SK-N-SH treated with all-trans-retinoic acid at 6 μM for 48 hours (cell line): ENCODE data around the gene RB1.

Experiments used
- ATAC-seq: fragments of 200-7000 bp; cut with Tn5 transposase; 3 replicates; pipeline ENCODE4 v1.9.1; 2020; ENCODE audit warnings: mild to moderate bottlenecking, moderate library complexity
- ARNTL ChIP-seq: fragments of 450-650 bp; formaldehyde crosslinking; IDR thresholded peaks from 2 replicates; pipeline ENCODE4 v1.5.0; 2020; ENCODE audit warnings: low read depth, mild to moderate bottlenecking, moderate library complexity, borderline replicate concordance
- BACH2 ChIP-seq: fragments of 250-450 bp; sonication (Bioruptor Pico); IDR thresholded peaks from 2 replicates; pipeline ENCODE4 v1.9.0; 2021; ENCODE audit warnings: mild to moderate bottlenecking, borderline replicate concordance
- CREB5 ChIP-seq: fragments of 250-450 bp; sonication (Bioruptor Pico); IDR thresholded peaks from 2 replicates; pipeline ENCODE4 v1.5.1; 2020; ENCODE audit warnings: low read depth, mild to moderate bottlenecking, moderate library complexity
- CSRNP3 ChIP-seq: fragments of 250-450 bp; sonication (Bioruptor Pico); IDR thresholded peaks from 2 replicates; pipeline ENCODE4 v1.5.1; 2021; ENCODE audit warnings: mild to moderate bottlenecking, moderate library complexity
- ESRRG ChIP-seq: fragments of 250-450 bp; sonication (Bioruptor Pico); IDR thresholded peaks from 2 replicates; pipeline ENCODE4 v1.6.1; 2021; ENCODE audit warnings: mild to moderate bottlenecking
- GLIS3 ChIP-seq: fragments of 250-450 bp; sonication (Bioruptor Pico); IDR thresholded peaks from 2 replicates; pipeline ENCODE4 v1.5.0; 2020; ENCODE audit warnings: mild to moderate bottlenecking, moderate library complexity
- POU6F1 ChIP-seq: fragments of 250-450 bp; sonication (Bioruptor Pico); IDR thresholded peaks from 2 replicates; pipeline ENCODE4 v1.8.0; 2021; ENCODE audit warnings: low read depth, mild to moderate bottlenecking, moderate library complexity, borderline replicate concordance
- PPARA ChIP-seq: fragments of 250-450 bp; sonication (Bioruptor Pico); IDR thresholded peaks from 2 replicates; pipeline ENCODE4 v1.5.0; 2020; ENCODE audit warnings: mild to moderate bottlenecking, borderline replicate concordance
- RARB ChIP-seq: fragments of 250-450 bp; sonication (Bioruptor Pico); IDR thresholded peaks from 2 replicates; pipeline ENCODE4 v1.8.0; 2021; ENCODE audit warnings: mild to moderate bottlenecking, moderate library complexity
- SNAI2 ChIP-seq: fragments of 250-450 bp; sonication (Bioruptor Pico); IDR thresholded peaks from 2 replicates; pipeline ENCODE4 v1.5.0; 2020; ENCODE audit warnings: mild to moderate bottlenecking, moderate library complexity
- TCF4 ChIP-seq: fragments of 250-450 bp; sonication (Bioruptor Pico); IDR thresholded peaks from 2 replicates; pipeline ENCODE4 v1.8.0; 2021; ENCODE audit warnings: mild to moderate bottlenecking, moderate library complexity, borderline replicate concordance
- TOX ChIP-seq: fragments of 250-450 bp; sonication (Bioruptor Pico); IDR thresholded peaks from 2 replicates; pipeline ENCODE4 v1.8.0; 2021; ENCODE audit warnings: mild to moderate bottlenecking, moderate library complexity, borderline replicate concordance
- ZC3H10 ChIP-seq: fragments of 250-450 bp; sonication (Bioruptor Pico); IDR thresholded peaks from 2 replicates; pipeline ENCODE4 v1.5.1; 2021; ENCODE audit warnings: mild to moderate bottlenecking, moderate library complexity
- ZFP3 ChIP-seq: fragments of 250-450 bp; sonication (Bioruptor Pico); IDR thresholded peaks from 2 replicates; pipeline ENCODE4 v1.5.0; 2020; ENCODE audit warnings: mild to moderate bottlenecking, moderate library complexity
- ZNF565 ChIP-seq: fragments of 450-650 bp; formaldehyde crosslinking; conservative IDR thresholded peaks from 2 replicates; pipeline ENCODE4 v1.5.0; 2020; ENCODE audit warnings: low read depth, mild to moderate bottlenecking, moderate library complexity
- ZNF70 ChIP-seq: fragments of 450-650 bp; formaldehyde crosslinking; IDR thresholded peaks from 2 replicates; pipeline ENCODE4 v1.5.0; 2020; ENCODE audit warnings: mild to moderate bottlenecking, moderate library complexity
- ZNF8 ChIP-seq: fragments of 450-650 bp; formaldehyde crosslinking; IDR thresholded peaks from 2 replicates; pipeline ENCODE4 v1.5.0; 2020; ENCODE audit warnings: mild to moderate bottlenecking, moderate library complexity
- TF ChIP-seq, protein P1 (sequence below): fragments of 250-450 bp; sonication (Bioruptor Pico); IDR thresholded peaks from 2 replicates; pipeline ENCODE4 v1.8.0; 2020; ENCODE audit warnings: mild to moderate bottlenecking, moderate library complexity, borderline replicate concordance

The RB1 gene

DNA sequence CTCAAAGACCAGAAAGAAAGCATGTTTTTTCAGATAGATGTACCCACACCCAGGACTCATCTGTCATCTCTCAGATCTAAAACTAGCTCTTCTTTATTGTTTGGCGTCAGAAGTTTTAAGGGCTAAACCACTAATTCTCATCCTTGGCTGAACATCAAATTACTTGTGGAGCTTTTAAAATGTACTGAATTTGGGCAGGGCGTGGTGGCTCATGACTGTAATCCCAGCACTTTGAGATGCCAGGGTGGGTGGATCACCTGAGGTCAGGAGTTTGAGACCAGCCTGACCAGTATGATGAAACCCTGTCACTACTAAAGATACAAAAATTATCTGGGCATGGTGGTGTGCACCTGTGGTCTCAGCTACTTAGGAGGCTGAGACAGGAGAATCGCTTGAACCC is 181.9 kb downstream of the RB1 start:
- TF ChIP-seq ZFP3 (CRISPR knock-in tag), result no peak
- TF ChIP-seq, protein P1, sequence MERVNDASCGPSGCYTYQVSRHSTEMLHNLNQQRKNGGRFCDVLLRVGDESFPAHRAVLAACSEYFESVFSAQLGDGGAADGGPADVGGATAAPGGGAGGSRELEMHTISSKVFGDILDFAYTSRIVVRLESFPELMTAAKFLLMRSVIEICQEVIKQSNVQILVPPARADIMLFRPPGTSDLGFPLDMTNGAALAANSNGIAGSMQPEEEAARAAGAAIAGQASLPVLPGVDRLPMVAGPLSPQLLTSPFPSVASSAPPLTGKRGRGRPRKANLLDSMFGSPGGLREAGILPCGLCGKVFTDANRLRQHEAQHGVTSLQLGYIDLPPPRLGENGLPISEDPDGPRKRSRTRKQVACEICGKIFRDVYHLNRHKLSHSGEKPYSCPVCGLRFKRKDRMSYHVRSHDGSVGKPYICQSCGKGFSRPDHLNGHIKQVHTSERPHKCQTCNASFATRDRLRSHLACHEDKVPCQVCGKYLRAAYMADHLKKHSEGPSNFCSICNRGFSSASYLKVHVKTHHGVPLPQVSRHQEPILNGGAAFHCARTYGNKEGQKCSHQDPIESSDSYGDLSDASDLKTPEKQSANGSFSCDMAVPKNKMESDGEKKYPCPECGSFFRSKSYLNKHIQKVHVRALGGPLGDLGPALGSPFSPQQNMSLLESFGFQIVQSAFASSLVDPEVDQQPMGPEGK (CRISPR knock-in tag), result no peak
- TF ChIP-seq TCF4 (CRISPR knock-in tag), result no peak
- no peak for TF ChIP-seq GLIS3 (CRISPR knock-in tag)
- no peak for TF ChIP-seq CREB5 (CRISPR knock-in tag)
- TF ChIP-seq BACH2 (CRISPR knock-in tag), result no peak
- TF ChIP-seq POU6F1, result no peak
- no peak for TF ChIP-seq PPARA (CRISPR knock-in tag)
- no peak for TF ChIP-seq ZNF70 (CRISPR knock-in tag)
- ATAC-seq, result no peak

DNA sequence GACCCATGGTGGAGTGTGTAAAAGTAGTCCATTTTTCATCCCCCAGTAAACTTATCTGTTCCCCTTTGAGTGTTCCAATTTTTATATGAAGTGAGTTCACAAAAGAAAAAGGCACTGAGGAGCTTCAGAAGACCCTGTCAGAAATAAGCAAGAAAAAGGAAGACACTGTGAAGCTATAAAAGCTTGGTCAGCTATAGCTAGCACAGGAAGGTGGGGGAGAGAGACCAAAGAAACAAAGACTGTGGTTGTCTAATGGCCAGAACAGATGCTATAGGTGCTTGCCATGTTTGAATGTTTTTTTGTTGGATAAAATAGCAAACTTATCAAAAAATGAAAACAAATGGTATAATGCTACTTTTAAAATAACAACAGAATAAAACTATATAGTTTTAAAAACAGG is 182.8 kb downstream of the RB1 start:
- no peak for ATAC-seq
- TF ChIP-seq, protein P1 (CRISPR knock-in tag), result no peak
- TF ChIP-seq TCF4 (CRISPR knock-in tag) (no peak), SNAI2 (CRISPR knock-in tag) (no peak), ZC3H10 (no peak), ARNTL (CRISPR knock-in tag) (no peak), PPARA (CRISPR knock-in tag) (no peak), ESRRG (no peak), ZNF565 (CRISPR knock-in tag) (no peak), POU6F1 (no peak), ZNF70 (CRISPR knock-in tag) (no peak), CREB5 (CRISPR knock-in tag) (no peak)

DNA sequence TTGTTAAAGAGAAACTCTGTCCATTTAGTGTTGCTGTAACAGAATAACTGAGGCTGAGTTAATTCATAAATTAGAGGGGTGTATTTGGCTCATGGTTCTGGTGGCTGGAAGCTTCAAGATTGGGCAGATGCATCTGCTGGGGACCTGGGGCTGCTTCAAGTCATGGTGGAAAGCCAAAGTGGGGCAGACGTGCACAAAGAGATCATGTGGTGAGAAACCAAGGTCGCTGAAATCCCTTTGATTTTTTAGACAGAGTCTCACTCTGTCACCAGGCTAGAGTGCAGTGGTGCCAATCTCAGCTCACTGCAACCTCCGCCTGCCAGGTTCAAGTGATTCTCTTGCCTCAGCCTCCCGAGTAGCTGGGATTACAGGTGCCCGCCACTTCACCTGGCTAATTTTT is 183.3 kb downstream of the RB1 start:
- ATAC-seq, result no peak
- TF ChIP-seq ZFP3 (CRISPR knock-in tag) (no peak), ZNF8 (CRISPR knock-in tag) (no peak), ZNF565 (CRISPR knock-in tag) (no peak), TOX (no peak), CREB5 (CRISPR knock-in tag) (no peak), ZC3H10 (no peak), RARB (CRISPR knock-in tag) (no peak), ESRRG (no peak), CSRNP3 (no peak)
- TF ChIP-seq, protein P1 (CRISPR knock-in tag), result no peak
